ENCODE results near the gene ADAMTS2.

The ADAMTS2 gene

DNA sequence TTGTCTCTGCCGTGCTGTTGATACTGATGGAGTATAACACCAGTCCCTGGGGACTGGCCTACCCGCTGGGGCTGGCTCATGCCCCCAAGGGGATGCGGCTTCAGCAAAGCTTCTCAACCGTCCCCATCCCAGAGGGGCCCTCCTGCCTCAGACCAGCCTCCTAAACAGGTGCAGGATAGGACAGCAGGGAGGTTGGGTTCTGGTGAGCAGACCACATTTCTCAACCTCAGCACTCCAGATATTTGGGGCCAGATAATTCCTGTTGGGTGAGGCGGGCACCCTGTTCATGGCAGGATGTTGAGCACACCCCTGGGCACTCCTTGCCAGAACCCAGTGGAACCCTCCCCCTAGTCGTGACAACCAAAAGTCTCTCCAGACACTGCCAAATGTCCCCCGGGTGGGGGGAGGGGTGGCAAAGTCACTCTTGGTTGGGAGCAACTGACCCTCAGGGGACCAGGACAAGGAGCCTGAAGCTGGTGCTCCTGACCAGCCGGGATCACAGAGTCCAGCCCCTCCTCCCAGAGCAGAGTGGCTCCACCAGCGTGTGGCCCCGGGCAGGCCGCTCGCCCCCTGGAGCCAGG, 177.3 kb downstream of the ADAMTS2 start:
- Histone ChIP-seq H3K27ac (ENCODE audit: low read length) (no peak overlapping the region), H3K4me3 (ENCODE audit: low read length) (no peak overlapping the region), H3K27me3 (ENCODE audit: control insufficient read depth, insufficient read depth, low read length) (no peaks in the 10 kb centered on the region), H3K9me3 (ENCODE audit: control insufficient read depth, insufficient read depth, low read length) (no peaks in the 10 kb centered on the region), H3K4me1 (ENCODE audit: control insufficient read depth, insufficient read depth, low read length) (no peaks in the 10 kb centered on the region), H3K36me3 (ENCODE audit: control insufficient read depth, insufficient read depth, low read length) (no peaks in the 10 kb centered on the region)
- no CpG with 5 or more reads among the region's 12 CpGs for WGBS (ENCODE audit: insufficient coverage, insufficient read length)
- no peak for DNase-seq (ENCODE audit: low read depth, low spot score)

DNA sequence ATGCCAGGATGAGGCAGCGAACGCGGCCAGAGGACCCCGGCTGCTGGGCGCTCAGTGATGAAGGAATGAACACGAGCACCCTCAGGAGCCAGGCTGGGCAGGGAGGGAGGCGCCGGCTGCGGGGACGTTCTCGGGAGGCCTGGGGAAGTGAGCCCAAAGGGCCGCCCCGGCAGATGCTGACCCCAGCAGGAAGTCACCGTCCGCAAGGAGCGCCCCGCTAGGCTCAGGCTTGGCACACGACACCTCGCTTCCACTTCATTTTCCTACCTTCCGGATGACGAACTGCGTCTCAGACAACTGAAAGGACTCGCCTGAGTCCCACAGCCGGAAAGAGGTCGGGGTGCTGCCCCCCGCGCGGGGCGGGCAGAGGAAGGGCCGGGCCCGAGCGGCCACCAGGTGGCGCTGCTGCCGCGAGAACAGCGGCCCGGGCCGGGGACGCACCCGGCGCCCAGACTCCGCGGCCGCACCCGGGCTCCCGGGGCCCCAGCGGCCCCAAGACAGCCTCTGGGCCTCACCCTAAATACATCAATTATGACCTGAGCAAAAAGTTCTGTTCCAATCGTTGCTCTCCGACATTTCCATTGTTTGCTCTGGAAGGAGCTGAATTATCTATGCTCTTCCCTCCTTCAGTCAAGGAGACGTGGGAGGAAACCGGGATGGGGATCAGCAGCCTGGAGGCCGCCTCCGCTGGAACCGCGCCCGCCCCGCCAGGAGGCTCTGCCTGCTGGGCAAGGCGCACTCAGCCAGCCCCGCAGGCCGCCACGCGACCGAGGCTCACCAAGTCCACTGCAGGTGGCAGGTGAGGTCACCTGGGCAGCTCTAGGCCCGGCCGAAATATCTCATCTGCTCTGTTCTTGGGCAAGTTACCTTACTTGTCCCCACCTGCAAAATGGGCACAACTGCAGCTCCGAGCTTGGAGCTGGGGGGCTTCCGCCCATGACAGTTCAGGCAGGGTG, 178.1 kb downstream of the ADAMTS2 start:
- peak overlapping the region; percentile 27; the same call in 1 of the 2 replicates for H3K4me3 ChIP-seq (ENCODE audit: low read length)
- DNase-seq (ENCODE audit: low read depth, low spot score) = peak; percentile 29
- no peaks in the 10 kb centered on the region for H3K36me3 ChIP-seq (ENCODE audit: control insufficient read depth, insufficient read depth, low read length)
- no CpG with 5 or more reads among the region's 67 CpGs for WGBS (ENCODE audit: insufficient coverage, insufficient read length)
- H3K9me3 ChIP-seq (ENCODE audit: control insufficient read depth, insufficient read depth, low read length) = no peaks in the 10 kb centered on the region
- no peaks in the 10 kb centered on the region for H3K27me3 ChIP-seq (ENCODE audit: control insufficient read depth, insufficient read depth, low read length)
- no peak overlapping the region for H3K27ac ChIP-seq (ENCODE audit: low read length)
- H3K4me1 ChIP-seq (ENCODE audit: control insufficient read depth, insufficient read depth, low read length) = no peaks in the 10 kb centered on the region

DNA sequence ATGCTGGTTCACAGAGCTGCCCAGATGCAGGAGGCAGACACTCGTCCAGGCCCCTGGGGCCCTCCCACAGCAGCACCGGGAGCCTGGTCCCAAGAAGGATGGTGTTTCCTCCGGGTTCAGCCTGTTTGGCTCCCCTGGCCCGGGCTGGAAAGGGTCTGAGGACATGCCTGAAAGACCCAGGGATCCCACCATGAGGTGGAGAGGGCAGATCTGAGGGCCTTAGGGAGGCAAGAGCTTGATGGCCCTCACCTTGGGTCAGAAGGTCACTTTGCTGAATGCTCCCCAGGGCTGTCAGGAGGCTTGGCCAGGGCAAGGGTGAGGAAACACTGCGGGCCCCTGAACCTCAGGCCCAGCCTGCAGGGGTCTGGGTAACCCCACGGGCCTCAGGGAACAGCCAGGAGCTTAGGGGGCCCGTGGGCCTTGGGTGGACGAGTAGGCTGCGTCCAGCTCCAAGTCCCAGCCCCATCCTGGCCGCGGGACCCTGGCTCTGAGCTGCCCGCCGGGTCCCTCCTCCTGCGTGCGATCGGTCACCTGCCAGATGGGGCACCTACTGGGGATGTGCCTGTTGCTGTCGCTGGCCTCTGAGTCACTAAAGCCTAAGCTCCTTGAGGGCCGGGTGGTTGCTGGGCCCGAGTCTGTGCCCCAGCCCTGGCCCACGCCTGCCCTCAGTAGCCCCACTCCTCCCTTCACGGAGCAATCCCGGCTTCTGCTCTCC, 178.9 kb downstream of the ADAMTS2 start:
- H3K9me3 ChIP-seq (ENCODE audit: control insufficient read depth, insufficient read depth, low read length) = no peaks in the 10 kb centered on the region
- no peaks in the 10 kb centered on the region for H3K36me3 ChIP-seq (ENCODE audit: control insufficient read depth, insufficient read depth, low read length)
- H3K27me3 ChIP-seq (ENCODE audit: control insufficient read depth, insufficient read depth, low read length) = no peaks in the 10 kb centered on the region
- H3K4me3 ChIP-seq (ENCODE audit: low read length) = no peak overlapping the region
- no peaks in the 10 kb centered on the region for H3K4me1 ChIP-seq (ENCODE audit: control insufficient read depth, insufficient read depth, low read length)
- no CpG with 5 or more reads among the region's 22 CpGs for WGBS (ENCODE audit: insufficient coverage, insufficient read length)
- no peak overlapping the region for H3K27ac ChIP-seq (ENCODE audit: low read length)
- no peak for DNase-seq (ENCODE audit: low read depth, low spot score)

DNA sequence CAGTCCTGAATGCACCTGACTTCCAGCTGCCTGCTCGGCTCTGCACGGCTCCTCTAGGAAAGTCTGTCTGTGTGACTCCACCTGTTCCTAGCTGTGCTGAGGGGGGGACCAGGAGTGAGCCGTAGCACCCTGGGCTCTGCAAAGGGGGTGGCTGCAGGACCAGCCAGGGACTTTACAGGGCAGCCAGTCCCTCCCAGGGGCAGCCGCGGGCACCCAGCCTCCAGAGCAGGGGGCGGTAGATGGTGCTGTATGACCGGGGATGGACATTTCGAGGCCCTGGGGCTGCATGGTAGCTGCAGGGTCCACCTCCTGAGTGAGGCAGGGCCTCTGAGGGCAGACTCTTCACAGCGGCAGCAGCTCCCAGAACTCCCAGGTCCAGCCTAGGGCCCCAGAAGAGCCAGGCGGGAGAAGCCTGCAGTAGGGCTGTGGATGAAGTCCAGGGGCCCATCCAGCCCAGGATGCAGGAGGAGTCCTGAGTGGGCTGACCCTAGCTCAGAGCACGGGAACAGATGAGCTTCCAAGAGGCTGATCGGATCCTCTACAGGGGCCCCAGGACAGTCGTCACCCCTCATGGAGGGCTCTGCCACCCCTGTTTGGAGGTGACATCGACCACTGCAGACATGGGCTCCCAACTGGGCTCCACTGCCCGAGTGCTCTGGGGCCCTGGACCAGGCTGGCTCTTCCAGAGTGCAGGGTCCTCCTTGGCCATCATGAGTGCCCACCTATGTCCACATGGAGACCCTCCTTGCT, 179.7 kb downstream of the ADAMTS2 start:
- Histone ChIP-seq H3K4me1 (ENCODE audit: control insufficient read depth, insufficient read depth, low read length) (no peaks in the 10 kb centered on the region), H3K36me3 (ENCODE audit: control insufficient read depth, insufficient read depth, low read length) (no peaks in the 10 kb centered on the region), H3K27ac (ENCODE audit: low read length) (no peak overlapping the region), H3K4me3 (ENCODE audit: low read length) (no peak overlapping the region), H3K9me3 (ENCODE audit: control insufficient read depth, insufficient read depth, low read length) (no peaks in the 10 kb centered on the region), H3K27me3 (ENCODE audit: control insufficient read depth, insufficient read depth, low read length) (no peaks in the 10 kb centered on the region)
- DNase-seq (ENCODE audit: low read depth, low spot score) = no peak
- WGBS (ENCODE audit: insufficient coverage, insufficient read length) = no CpG with 5 or more reads among the region's 15 CpGs

DNA sequence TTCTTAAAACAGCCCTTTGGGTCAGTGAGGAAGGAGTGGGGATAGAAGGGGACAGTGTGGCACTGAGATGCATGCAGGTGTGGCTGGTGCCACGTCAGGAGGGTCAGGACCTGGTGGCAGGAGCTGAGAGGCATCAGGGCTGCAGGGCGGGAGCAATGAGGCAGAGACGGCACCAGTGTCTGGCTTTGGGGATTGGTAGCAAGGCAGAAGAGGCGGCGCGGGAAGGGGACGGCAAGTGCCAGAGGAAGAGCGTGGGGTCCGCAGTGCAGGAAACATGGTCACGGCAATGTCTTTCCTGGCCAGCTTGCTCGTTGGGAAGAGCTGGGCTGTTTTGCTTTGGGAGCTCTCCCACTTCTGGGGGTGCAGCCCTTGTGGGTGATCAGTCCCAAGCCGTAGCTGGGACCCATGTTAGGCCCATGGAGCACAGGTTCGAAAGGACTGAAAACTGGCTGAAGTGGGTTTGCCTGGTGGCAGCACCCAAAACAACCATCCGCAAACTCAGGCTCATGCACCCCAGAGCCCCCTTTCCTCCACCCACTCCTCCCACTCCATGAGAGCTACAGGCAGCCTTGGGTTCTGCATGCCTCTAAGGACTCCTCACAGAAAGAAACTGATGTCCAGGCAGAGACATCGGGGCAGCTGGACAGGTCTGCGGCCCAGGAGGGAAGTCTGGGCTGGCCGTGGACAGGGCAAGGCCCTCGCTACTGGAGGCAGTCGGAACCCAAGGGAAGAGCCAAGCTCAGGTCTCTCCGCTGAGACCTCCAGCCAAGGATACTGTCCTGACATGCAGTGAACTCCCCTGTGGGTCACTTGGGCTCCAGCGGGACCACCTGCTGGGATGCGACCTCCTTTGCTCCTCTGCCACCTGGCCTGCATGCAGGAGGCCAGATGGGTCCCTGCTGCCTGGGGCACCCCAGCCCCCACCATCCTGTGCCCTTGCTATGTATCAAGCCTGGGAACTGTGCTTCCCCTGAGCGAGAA, 180.6 kb downstream of the ADAMTS2 start:
- no peaks in the 10 kb centered on the region for H3K9me3 ChIP-seq (ENCODE audit: control insufficient read depth, insufficient read depth, low read length)
- no peak overlapping the region for H3K4me3 ChIP-seq (ENCODE audit: low read length)
- H3K36me3 ChIP-seq (ENCODE audit: control insufficient read depth, insufficient read depth, low read length) = no peaks in the 10 kb centered on the region
- no peak overlapping the region for H3K27ac ChIP-seq (ENCODE audit: low read length)
- WGBS (ENCODE audit: insufficient coverage, insufficient read length) = no CpG with 5 or more reads among the region's 23 CpGs
- no peaks in the 10 kb centered on the region for H3K4me1 ChIP-seq (ENCODE audit: control insufficient read depth, insufficient read depth, low read length)
- no peak for DNase-seq (ENCODE audit: low read depth, low spot score)
- no peaks in the 10 kb centered on the region for H3K27me3 ChIP-seq (ENCODE audit: control insufficient read depth, insufficient read depth, low read length)

DNA sequence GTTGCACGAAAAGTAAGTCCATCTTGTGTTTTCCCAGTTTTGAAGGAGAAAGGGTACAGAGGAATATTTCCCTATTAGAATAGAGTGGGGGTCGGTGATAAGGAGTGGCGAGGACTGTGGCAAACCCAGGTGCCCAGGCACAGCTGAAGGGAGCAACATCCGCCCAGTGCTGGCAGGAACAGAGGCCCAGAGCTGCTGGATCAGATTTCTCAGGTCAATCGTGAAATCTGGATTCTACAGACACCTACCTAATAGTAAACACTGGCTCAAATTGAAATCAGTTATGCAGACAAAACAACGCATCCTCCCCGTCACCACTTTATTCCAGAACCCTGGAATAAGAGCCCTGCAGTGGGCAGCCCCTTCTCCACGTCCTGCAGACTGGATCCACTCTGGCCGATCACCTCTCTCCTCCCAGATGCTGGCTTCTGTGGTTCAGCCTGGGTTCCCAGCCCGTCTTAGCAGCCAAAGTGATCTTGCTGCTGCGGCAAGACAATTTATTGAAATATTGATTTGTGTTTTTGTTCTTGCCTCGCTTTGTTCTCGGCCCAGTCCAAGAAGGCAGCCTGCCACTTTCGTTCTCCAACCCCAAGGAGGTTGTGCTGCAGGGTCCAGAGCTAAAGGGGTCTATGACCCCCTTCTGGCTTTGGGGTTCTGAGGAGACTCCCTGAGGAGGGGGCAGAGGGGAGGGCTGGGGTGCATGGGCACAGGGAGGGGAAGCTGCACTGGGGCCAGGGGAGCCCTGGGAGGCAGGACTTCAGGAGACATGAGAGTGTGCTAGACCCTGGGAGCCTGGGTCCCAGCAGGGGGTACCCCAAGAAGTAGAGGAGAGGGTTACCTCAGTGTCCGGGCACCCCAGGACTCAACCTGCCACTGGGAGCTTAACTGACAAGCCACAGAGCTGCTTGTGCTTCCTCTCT, 181.8 kb downstream of the ADAMTS2 start:
- H3K27ac ChIP-seq (ENCODE audit: low read length) = no peak overlapping the region
- DNase-seq (ENCODE audit: low read depth, low spot score) = no peak
- no peaks in the 10 kb centered on the region for H3K4me1 ChIP-seq (ENCODE audit: control insufficient read depth, insufficient read depth, low read length)
- no peaks in the 10 kb centered on the region for H3K36me3 ChIP-seq (ENCODE audit: control insufficient read depth, insufficient read depth, low read length)
- no peaks in the 10 kb centered on the region for H3K9me3 ChIP-seq (ENCODE audit: control insufficient read depth, insufficient read depth, low read length)
- no CpG with 5 or more reads among the region's 15 CpGs for WGBS (ENCODE audit: insufficient coverage, insufficient read length)
- H3K27me3 ChIP-seq (ENCODE audit: control insufficient read depth, insufficient read depth, low read length) = no peaks in the 10 kb centered on the region
- no peak overlapping the region for H3K4me3 ChIP-seq (ENCODE audit: low read length)

DNA sequence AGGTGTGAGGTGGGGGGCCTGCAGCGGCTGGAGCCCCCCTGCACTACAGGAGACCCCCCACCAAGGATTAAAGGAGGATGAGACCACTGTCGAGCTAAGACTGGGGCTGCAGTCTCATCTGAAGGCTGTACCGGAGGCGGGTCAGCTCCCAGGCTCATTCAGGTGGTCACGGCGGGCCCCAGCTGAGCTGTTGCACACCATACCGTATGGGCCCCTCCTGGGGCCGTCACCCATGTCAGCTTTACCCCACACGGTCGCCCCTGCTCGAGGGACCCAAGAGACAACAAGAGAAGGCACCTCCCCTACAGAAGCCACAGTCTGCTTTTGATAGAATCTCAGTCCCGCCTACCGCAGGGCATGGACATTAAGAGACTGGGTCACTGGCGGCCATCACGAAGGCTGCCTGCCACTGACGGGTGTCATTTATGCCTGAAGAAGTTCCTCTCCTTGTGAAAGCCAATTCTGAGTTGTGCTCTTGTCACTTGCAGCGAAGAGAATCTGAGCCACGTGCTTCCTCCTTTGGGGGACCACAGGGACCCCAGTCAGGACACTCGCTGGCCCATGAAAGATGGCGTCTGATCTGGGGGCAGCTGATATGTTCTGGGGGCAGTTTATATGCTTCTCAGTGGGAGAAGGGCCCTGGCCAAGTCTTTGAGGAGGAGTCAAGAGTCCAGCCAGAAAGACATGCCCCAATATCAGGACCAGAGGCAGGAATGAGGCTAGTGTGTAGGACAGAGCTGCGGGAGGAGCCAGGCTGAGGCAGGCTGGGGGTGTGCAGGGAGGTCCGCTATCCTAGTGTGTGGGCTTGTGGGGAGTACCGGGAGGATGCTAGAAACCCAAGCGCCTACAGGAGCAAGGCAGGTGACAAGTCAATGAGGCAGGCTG, 182.7 kb downstream of the ADAMTS2 start:
- DNase-seq (ENCODE audit: low read depth, low spot score) = no peak
- Histone ChIP-seq H3K27ac (ENCODE audit: low read length) (no peak overlapping the region), H3K4me3 (ENCODE audit: low read length) (no peak overlapping the region), H3K9me3 (ENCODE audit: control insufficient read depth, insufficient read depth, low read length) (no peaks in the 10 kb centered on the region), H3K27me3 (ENCODE audit: control insufficient read depth, insufficient read depth, low read length) (no peaks in the 10 kb centered on the region), H3K36me3 (ENCODE audit: control insufficient read depth, insufficient read depth, low read length) (no peaks in the 10 kb centered on the region), H3K4me1 (ENCODE audit: control insufficient read depth, insufficient read depth, low read length) (no peaks in the 10 kb centered on the region)
- WGBS (ENCODE audit: insufficient coverage, insufficient read length) = no CpG with 5 or more reads among the region's 24 CpGs

DNA sequence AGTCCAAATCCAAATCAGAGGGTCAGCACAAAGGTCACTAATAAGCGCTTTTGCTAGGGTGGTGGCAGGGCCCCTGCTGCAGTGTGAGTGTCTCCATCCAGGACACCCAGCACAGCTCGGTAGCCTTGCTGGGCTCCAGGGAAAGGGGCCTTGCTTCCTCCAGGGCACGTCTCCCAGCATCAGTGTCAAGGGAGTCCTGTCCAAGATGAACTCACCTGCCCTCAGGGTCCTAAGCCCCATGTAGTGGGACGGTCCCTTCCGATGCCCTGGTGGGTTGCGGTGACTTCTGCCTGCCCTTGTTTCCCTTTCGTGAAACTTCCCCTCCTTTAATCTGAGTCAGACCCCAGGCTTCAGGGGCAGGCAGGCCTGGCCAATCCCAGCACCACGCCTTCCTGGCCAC, 183.4 kb downstream of the ADAMTS2 start:
- no peaks in the 10 kb centered on the region for H3K9me3 ChIP-seq (ENCODE audit: control insufficient read depth, insufficient read depth, low read length)
- no peak for DNase-seq (ENCODE audit: low read depth, low spot score)
- WGBS (ENCODE audit: insufficient coverage, insufficient read length) = no CpG with 5 or more reads among the region's 8 CpGs
- no peaks in the 10 kb centered on the region for H3K36me3 ChIP-seq (ENCODE audit: control insufficient read depth, insufficient read depth, low read length)
- H3K27me3 ChIP-seq (ENCODE audit: control insufficient read depth, insufficient read depth, low read length) = no peaks in the 10 kb centered on the region
- no peaks in the 10 kb centered on the region for H3K4me1 ChIP-seq (ENCODE audit: control insufficient read depth, insufficient read depth, low read length)
- no peak overlapping the region for H3K27ac ChIP-seq (ENCODE audit: low read length)
- no peak overlapping the region for H3K4me3 ChIP-seq (ENCODE audit: low read length)

Data from iPS DF 6.9 (cell line).